HepG2 (cell line): Measurements from ENCODE around the gene TLCD1. TPM values are rescaled to one million over a fixed set of nuclear protein-coding genes. Genes with fewer than 3 reads are reported as not detected.

Source experiments
- AKNA ChIP-seq: sonication (generic); formaldehyde crosslinking; IDR thresholded peaks from 2 replicates; pipeline ENCODE4 v1.4.0; 2020; ENCODE audit warnings: missing genetic modification reagents, borderline replicate concordance
- CBX1 ChIP-seq: IDR thresholded peaks from one replicate; pipeline ENCODE4 v1.6.1; 2016; ENCODE audit warnings: antibody characterized with exemption, low read depth
- HMG20B ChIP-seq: conservative IDR thresholded peaks from 2 replicates; pipeline ENCODE4 v1.6.1; 2016; ENCODE audit warnings: missing genetic modification reagents, missing compliant biosample characterization
- KAT8 ChIP-seq: IDR thresholded peaks from 2 replicates; pipeline ENCODE4 v1.6.1; 2016; ENCODE audit warnings: missing genetic modification reagents, missing compliant biosample characterization
- MYPOP ChIP-seq: sonication (generic); formaldehyde crosslinking; IDR thresholded peaks from 2 replicates; pipeline ENCODE4 v1.8.1; 2023; ENCODE audit warnings: mild to moderate bottlenecking, moderate library complexity, missing genetic modification reagents
- PCBP1 ChIP-seq: fragments of 200-400 bp; formaldehyde crosslinking; IDR thresholded peaks from 2 replicates; pipeline ENCODE4 v1.6.1; 2017; ENCODE audit warnings: mild to moderate bottlenecking, low read depth, low read length, borderline replicate concordance
- POLR2A ChIP-seq, 2 experiments: IDR thresholded peaks; 2 replicates each; pipeline ENCODE4 v1.6.1; 2011; ENCODE audit warnings: low read depth in 2 of 2, low read length in 2 of 2, mild to moderate bottlenecking in 1 of 2, moderate library complexity in 1 of 2; ENCODE audit not compliant: insufficient read depth in 1 of 2
- SIX4 ChIP-seq: sonication (generic); formaldehyde crosslinking; IDR thresholded peaks from 2 replicates; pipeline ENCODE4 v1.4.0; 2020; ENCODE audit warnings: missing genetic modification reagents
- SMAD3 ChIP-seq: sonication (generic); formaldehyde crosslinking; IDR thresholded peaks from 2 replicates; pipeline ENCODE4 v1.4.0; 2020; ENCODE audit warnings: missing genetic modification reagents
- SMYD3 ChIP-seq: sonication (generic); formaldehyde crosslinking; IDR thresholded peaks from 2 replicates; pipeline ENCODE4 v1.8.1; 2023; ENCODE audit warnings: mild to moderate bottlenecking, missing genetic modification reagents
- SNAPC2 ChIP-seq: sonication (generic); formaldehyde crosslinking; IDR thresholded peaks from 2 replicates; pipeline ENCODE4 v1.8.1; 2022; ENCODE audit warnings: mild to moderate bottlenecking, missing genetic modification reagents
- ZBTB10 ChIP-seq: sonication (generic); formaldehyde crosslinking; IDR thresholded peaks from 2 replicates; pipeline ENCODE4 v1.4.0; 2020; ENCODE audit warnings: missing genetic modification reagents, borderline replicate concordance
- ZNF10 ChIP-seq: sonication (generic); formaldehyde crosslinking; IDR thresholded peaks from 2 replicates; pipeline ENCODE4 v1.4.0; 2020; ENCODE audit warnings: mild to moderate bottlenecking, low read depth, missing genetic modification reagents, borderline replicate concordance
- ZNF12 ChIP-seq: sonication (generic); formaldehyde crosslinking; IDR thresholded peaks from 2 replicates; pipeline ENCODE4 v1.5.0; 2020; ENCODE audit warnings: missing genetic modification reagents
- ZNF530 ChIP-seq: sonication (generic); formaldehyde crosslinking; IDR thresholded peaks from 2 replicates; pipeline ENCODE4 v1.5.0; 2020; ENCODE audit warnings: low read depth, mild to moderate bottlenecking, missing genetic modification reagents
- ZNF784 ChIP-seq: sonication (generic); formaldehyde crosslinking; IDR thresholded peaks from 2 replicates; pipeline ENCODE4 v1.5.1; 2020; ENCODE audit warnings: missing genetic modification reagents, mild to moderate bottlenecking, borderline replicate concordance
- polyA plus RNA-seq, 8 experiments: library from polyadenylated mRNA; depleted of rRNA in 3 of 8; stranded (reverse) in 7 of 8; unstranded in 1 of 8; fragments of >200 nt; fragmentation: Illumina TruSeq in 4 of 8; extraction: Trizol in 4 of 8; gene quantifications; 2 replicates each; pipeline versions ENCODE4 v1.2.1 to v1.2.3, GENCODE V29; 2011 to 2016; ENCODE audit warnings: low read depth in 4 of 8, missing spikeins in 1 of 8, mixed read lengths in 1 of 8; ENCODE audit not compliant: insufficient read depth in 1 of 8
- total RNA-seq, 5 experiments: library from RNA; depleted of rRNA; stranded (reverse); fragments of >200 nt; fragmentation: Illumina TruSeq; extraction: Trizol; gene quantifications; 2 replicates each; pipeline ENCODE4 v1.2.3, GENCODE V29; 2016; ENCODE audit warnings: low read depth in 1 of 5

Gene TLCD1
- total and polyA plus RNA-seq, 2 of the 13 experiments (the other 11 are each of a cell fraction or from before 2014, with no cell fraction given) = 14.9 to 19.6 TPM

GRCh38 chr17:28743243-28744103, 17.4 kb upstream of the TLCD1 start, which contains the start of gene TRAF4 (continued):
- no peak; the same call in 1 of the 2 replicates for TF ChIP-seq ZNF784 (CRISPR knock-in tag)
- TF ChIP-seq AKNA (CRISPR knock-in tag) = no peak
- peak in 1 of 2 experiments; percentile 92; a peak in 3 of 4 replicates for TF ChIP-seq POLR2A (IDR thresholded peaks at IDR 0.05; ENCODE audit: insufficient read depth in 1 of 2, low read depth in 2 of 2, low read length in 2 of 2)
- TF ChIP-seq KAT8 = no peak
- TF ChIP-seq HMG20B (CRISPR knock-in tag) = no peak
- TF ChIP-seq ZNF12 (CRISPR knock-in tag) = no peak
- no peak for TF ChIP-seq SNAPC2
- no peak for TF ChIP-seq ZNF10 (CRISPR knock-in tag)
- TF ChIP-seq SIX4 = no peak
- peak; percentile 58; the same call in 1 of the 2 replicates for TF ChIP-seq MYPOP (CRISPR knock-in tag)
- no peak for TF ChIP-seq ZNF530 (CRISPR knock-in tag)
- no peak for TF ChIP-seq SMYD3
- TF ChIP-seq SMAD3 (CRISPR knock-in tag) = 0 out of 2 replicates have a peak, but pooled peaks have one; percentile 26
- no peak for TF ChIP-seq CBX1
- TF ChIP-seq ZBTB10 (CRISPR knock-in tag) = peak; percentile 81; the same call in 1 of the 2 replicates
- no peak for TF ChIP-seq PCBP1
